ENCODE results near the gene ARHGDIA.
A peak's percentile ranks its signal among the peaks of the same experiment; 100 is the strongest.

ARHGDIA gene

GRCh38 chr17:81890447-81891302 is 19.5 kb upstream of the ARHGDIA start:
- DNase-seq (ENCODE audit: low read depth), result peak; percentile 55
- peak overlapping the region; percentile 94 for H3K4me3 ChIP-seq (ENCODE audit: low read depth, low read length)
- TF ChIP-seq POLR2A (IDR thresholded peaks at IDR 0.05; ENCODE audit: extremely low read depth, insufficient read length) (no peak), MYC (IDR thresholded peaks at IDR 0.05; ENCODE audit: low read depth, low read length) (peak; percentile 19; the same call in 1 of the 2 replicates)

- H3K4me3 ChIP-seq (ENCODE audit: low read depth, low read length), result peak overlapping the region; percentile 94
- TF ChIP-seq MYC (IDR thresholded peaks at IDR 0.05; ENCODE audit: low read depth, low read length) (no peak), MAX (IDR thresholded peaks at IDR 0.05; ENCODE audit: low read depth, low read length) (no peak), CTCF (IDR thresholded peaks at IDR 0.05; ENCODE audit: low read depth, low read length) (no peak)
- no peak for DNase-seq (ENCODE audit: low read depth)
Observed at GRCh38 chr17:81889602-81890001, 18.5 kb upstream of the ARHGDIA start.

- TF ChIP-seq CTCF (IDR thresholded peaks at IDR 0.05; ENCODE audit: low read depth, low read length), result no peak
- TF ChIP-seq MAX (IDR thresholded peaks at IDR 0.05; ENCODE audit: low read depth, low read length), result no peak
- no peak for TF ChIP-seq MYC (IDR thresholded peaks at IDR 0.05; ENCODE audit: low read depth, low read length)
- TF ChIP-seq POLR2A (IDR thresholded peaks at IDR 0.05; ENCODE audit: extremely low read depth, insufficient read length), result no peak
- DNase-seq (ENCODE audit: low read depth), result no peak
- peak overlapping the region; percentile 94 for H3K4me3 ChIP-seq (ENCODE audit: low read depth, low read length)
Observed at GRCh38 chr17:81888988-81889595, 18.0 kb upstream of the ARHGDIA start.

- no peak for TF ChIP-seq MYC (IDR thresholded peaks at IDR 0.05; ENCODE audit: low read depth, low read length)
- no peak for TF ChIP-seq MAX (IDR thresholded peaks at IDR 0.05; ENCODE audit: low read depth, low read length)
- no peak for TF ChIP-seq CTCF (IDR thresholded peaks at IDR 0.05; ENCODE audit: low read depth, low read length)
- no peak for TF ChIP-seq POLR2A (IDR thresholded peaks at IDR 0.05; ENCODE audit: extremely low read depth, insufficient read length)
- no peak for DNase-seq (ENCODE audit: low read depth)
- no peak overlapping the region for H3K4me3 ChIP-seq (ENCODE audit: low read depth, low read length)
Observed at GRCh38 chr17:81888105-81888987, 17.2 kb upstream of the ARHGDIA start.

- H3K4me3 ChIP-seq (ENCODE audit: low read depth, low read length), result no peak overlapping the region
- peak; percentile 26 for DNase-seq (ENCODE audit: low read depth)
- no peak for TF ChIP-seq MYC (IDR thresholded peaks at IDR 0.05; ENCODE audit: low read depth, low read length)
- TF ChIP-seq MAX (IDR thresholded peaks at IDR 0.05; ENCODE audit: low read depth, low read length), result no peak
- TF ChIP-seq CTCF (IDR thresholded peaks at IDR 0.05; ENCODE audit: low read depth, low read length), result no peak
- TF ChIP-seq POLR2A (IDR thresholded peaks at IDR 0.05; ENCODE audit: extremely low read depth, insufficient read length), result no peak
Observed at GRCh38 chr17:81885869-81886548, 14.9 kb upstream of the ARHGDIA start.

Data from NB4 (cell line).